Activated CD4-positive, CD25-positive, alpha-beta regulatory T cell treated with anti-CD3 and anti-CD28 coated beads, Interleukin-2, amount 50 U/mL, for 24 hours (primary cell): Measurements from ENCODE around the gene MTR.

Experiments used
- ATAC-seq, 2 donors: fragments of 150-1000 bp; cut with Tn5 transposase; one replicate each; pipeline ENCODE4 v1.10.0; 2021; ENCODE audit warnings: mild to moderate bottlenecking in 1 of 2, moderate library complexity in 1 of 2

Gene MTR

DNA sequence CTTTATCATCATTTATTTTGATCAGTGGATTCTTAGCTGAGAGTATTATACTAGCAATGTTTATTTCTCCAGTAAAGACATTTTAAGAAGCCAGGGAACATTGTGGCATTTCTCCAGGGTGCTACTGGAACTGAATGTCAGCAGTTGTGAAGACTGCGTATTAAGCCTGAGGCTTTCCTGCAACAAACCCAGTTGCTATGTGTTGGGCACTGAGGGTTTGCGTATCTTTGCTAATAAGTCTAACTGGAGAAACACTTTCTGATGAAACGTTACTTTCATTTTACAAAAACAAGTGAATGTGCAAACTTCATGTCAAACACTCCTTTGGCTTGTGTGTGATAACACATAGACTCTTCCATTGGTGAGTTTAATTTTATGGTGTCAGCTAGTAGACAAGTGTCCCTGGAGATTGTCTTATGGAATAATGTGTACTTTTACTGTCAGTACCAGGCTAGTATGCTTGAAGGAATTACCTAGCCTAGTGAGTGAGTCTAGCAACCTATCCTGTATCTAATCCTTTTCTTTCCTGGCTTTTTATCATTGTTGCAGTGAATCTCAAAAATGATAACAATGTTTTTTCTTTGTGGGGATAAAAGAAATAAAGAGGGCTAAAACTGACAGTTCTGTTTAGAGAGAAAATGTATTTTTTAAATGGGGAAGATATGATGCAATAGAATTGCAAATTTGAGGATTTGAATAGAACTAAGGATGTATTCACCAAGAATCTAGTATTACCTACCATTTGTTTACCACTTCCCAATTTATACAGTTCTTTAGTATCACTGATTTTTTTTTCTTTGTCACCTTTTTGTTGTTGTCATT lies 70.1 kb downstream of the MTR start:
- no peak for ATAC-seq

DNA sequence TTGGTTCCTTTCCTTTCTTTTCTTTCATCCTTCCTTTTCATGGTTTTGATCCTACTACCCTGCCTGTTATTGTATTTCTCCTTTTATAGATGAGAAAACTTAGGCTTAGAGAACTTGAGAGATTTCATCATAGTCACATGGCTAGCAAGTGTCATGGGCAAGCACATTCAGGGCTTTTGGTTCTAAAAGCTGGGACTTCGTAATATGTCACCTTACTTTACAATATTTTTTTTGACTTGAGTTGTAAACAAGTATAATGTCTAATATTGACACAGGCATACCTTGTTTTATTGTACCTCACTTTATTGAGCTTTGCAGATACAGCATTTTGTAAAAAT lies 70.7 kb downstream of the MTR start:
- ATAC-seq: no peak

DNA sequence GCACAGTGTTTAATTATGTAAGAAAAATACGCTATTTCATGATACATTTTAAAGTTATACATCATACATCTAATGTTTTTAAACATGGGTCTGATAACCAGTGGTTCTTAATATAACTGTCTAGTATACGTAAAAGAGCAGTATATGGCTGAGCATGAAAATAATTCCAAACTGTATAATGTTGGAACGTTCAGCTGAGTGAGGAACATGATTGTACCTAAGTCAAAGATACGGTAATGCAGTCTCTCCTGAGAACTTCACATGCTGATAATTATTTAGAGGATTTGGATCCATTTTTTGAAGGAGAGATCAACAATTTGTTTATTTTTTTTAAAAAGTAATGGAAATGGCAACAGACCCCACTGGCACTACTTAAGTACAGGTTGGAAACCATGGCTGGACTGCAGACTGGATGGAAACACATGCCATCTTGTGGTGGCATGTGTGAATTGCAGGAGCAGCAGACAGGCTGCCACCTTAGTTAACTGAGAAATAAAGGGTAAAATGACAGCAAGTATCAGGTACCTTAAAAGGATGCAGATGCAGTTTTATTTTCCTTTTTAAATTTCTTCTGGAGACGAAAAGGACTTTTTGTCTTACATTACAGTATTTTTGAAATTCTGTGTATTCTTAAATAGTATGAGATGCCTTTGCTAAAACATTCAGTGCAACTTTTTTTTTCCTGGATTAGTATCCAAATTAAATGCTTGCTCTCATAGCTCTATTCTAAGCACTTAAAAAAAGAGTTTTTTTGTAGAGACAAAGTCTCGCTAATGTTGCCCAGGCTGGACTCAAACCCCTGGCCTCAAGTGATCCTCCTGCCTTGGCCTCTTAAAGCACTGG lies 73.8 kb downstream of the MTR start:
- ATAC-seq: peak in 1 of 2 donors; percentile 53

DNA sequence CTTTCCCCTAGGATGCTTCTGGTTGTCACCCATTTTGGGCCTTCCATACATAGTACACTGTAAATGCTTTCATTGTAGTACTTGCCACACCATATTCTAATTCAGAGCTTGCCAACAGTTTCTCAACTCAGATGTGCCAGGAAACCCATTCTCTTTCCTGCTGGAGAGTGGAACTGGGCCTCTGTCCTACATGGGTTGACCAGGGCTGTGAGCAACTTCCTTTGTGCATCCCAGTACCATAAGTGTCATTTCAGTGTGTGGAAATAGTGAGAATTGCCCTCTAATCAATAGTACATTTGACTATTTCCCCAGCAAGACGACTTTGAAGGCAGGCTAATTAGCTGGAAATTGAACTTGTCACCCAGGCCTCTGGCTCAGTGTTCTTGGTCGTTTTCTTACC lies 74.8 kb downstream of the MTR start:
- ATAC-seq: no peak

DNA sequence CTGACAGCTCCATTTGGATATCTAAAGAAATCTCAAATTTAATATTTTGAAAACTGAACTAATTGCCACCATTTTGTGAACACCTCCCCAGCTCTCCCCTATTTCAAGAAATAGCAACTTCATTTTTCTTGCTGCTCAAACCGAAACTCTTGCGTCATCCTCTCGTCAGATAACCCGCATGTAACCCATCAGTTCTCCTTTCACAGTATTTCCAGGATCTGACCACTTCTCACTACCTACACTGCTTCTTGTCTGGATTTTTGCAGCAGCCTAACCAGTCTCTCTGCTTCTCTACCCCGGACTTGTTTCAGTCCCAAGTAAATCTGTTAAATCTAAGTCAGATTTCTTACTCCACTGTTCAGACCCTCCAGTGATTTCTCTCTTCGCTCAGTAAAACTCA lies 75.6 kb downstream of the MTR start:
- ATAC-seq: no peak

DNA sequence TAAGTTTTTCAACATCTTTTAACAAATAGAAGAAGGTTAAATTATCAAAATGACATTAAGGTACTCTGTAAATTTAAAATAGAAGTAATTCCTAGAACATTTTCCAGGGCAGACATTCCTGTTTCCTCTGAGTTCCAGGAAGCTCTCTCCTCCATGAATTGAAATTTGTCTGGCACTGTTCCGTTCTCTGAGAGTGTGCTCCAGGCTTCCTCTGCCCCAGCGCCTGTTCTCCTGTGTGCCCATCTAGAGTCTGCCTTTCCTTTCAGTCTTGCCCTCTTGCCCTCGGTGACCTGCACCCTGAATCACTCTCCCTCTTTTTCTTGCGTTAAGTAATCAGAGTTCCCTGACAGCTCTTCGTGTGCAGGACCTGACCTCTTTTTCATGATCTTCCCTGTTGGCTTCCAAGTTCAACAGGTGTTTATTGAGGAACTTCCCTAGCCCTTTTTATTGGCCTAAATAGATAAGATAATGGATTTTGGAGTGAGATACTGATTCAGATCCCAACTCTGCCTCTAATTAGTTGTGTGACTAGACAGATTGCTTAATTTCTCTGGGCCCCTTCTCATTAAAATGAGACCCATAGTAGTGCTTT lies 77.1 kb downstream of the MTR start:
- no peak for ATAC-seq

DNA sequence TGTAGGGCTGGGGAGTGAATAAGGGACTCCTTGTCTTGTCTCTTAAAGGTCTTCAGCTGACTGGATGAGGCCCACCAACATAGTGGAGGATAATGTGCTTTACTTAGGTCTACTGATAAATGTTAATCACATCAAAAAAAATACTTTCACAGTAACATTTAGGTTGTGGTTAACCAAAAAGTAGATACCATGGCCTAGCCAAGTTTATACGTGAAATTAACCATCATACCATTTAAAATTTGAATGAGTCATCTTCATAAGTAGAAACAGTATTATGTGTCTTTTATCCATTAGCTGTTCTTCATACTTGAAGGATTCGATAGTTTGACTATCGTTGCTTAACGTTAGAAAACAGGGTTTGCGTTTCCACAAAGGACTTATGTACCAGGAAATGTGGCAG lies 80.9 kb downstream of the MTR start:
- ATAC-seq: no peak

DNA sequence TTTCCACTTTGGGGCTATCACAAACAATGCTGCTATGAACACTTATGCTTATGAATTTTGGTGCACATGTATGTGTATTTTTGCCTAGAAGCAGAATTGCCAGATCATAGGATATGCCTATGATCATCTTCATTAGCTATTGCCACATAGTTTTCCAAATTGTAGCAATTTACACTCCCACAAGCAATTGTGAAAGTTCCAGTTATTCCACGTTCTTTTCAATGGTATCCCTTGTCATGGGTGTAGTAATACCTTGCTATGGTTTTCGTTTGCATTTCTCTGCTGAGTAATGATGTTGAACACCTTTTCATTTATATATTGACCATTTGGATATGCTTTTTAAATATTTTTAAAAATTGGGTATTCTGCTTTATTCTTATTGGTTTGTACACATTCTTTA lies 82.6 kb downstream of the MTR start:
- ATAC-seq: no peak

DNA sequence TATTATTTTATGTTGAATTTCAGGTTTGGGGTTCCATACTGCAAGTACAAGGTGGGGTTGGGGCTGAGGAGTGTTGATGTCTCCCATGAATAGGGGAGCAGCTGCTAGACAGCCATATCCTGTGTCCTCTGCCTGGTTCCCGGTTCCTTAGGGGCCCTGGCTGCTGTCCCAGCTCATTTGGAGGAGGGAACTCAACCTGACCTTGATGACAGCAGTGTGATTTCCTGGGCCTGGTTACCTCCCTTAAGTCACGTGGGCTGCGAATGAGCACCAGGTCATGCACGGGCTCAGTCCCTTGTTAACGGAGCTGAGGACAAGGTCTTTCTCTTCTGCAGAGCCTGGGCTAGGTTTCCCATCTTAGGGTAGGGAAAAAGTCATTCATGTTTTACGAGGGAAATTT lies 85.1 kb downstream of the MTR start:
- no peak for ATAC-seq

DNA sequence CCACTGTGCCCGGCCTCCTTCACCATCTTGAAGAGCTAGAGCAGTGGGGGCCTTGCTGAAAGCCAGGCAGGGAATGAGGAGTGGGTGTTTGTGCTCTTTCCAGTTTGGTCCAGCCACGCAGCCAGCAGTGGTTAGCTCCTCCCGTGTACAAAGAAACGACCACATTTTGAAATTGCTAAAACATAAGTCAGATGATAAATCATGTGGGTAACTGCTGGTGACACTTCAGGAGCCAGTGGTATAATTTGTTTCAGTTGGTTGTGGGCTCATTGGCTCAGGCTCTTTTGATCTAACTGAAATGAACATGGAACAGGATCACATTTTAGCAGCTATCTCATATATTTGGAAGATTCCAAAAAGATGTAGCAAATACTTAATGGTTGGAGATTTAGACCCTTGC lies 87.6 kb downstream of the MTR start:
- no peak for ATAC-seq

DNA sequence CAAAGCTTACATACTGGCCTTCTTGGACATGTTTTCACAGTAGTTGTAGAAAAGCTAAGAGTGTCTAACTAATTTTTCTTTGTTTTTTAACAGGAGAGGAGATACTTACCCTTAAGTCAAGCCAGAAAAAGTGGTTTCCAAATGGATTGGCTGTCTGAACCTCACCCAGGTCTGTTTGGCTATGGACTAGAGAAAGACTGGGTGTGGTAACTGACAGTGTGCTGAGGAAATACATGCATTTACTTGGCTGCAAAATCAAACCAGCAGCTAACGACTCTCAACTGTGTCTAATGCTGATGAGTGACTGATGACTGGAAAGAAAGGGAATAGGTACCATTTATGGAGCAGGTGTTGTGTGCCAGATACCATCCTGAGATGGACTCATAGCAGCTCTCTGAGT lies 91.1 kb downstream of the MTR start:
- no peak for ATAC-seq

DNA sequence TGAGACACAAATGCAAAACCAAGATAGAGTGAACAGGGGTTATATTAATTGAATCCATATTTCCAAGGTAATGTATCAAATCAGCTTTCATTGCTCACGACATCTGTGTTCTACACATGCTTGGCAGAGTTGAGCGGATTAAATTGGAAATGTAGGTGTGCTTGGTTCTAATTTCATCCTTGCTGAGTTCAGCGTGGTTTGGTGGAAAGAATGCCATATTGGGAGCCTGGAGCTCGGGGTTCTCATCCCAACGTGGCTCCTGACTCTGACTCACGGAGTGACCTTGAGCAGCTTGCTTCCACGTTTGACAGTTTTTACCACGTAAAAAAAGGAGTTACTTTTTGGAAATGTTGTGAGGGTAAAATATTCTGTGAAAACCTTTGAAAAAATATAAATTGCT lies 92.0 kb downstream of the MTR start:
- no peak for ATAC-seq

DNA sequence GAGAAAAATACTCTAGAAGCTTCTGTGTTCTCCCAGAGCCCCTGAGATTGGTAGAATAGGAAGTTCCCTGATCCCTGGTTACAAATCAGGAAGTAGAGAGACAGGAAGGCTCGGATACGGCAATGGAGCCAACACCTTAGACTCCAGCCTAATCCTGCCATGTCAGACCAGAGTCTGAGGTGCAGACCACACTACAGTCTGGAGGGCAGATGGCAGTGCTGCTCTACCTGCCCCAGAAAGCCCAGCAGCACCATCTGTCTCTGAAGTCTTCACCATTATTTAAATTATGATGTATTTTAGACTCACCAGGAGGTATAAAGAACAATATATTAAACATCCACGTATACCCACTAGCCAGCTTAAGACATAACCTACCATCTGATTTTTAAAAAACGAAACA lies 93.0 kb downstream of the MTR start:
- no peak for ATAC-seq

DNA sequence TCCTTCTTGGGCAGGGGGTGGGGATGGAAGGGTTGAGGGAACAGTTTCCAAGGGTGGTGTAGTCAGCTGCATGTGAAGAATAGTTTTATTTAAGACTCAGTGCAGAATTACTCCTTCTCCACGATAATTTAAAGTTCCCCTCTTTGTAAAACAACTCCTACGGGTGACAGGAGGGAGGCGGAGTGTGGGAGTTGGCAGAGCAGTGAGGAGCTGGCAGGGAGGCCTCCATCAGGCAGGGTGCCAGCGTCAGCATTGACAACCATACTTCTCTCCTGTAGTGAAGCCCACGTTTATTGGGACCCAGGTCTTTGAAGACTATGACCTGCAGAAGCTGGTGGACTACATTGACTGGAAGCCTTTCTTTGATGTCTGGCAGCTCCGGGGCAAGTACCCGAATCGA lies 93.8 kb downstream of the MTR start:
- no peak for ATAC-seq

DNA sequence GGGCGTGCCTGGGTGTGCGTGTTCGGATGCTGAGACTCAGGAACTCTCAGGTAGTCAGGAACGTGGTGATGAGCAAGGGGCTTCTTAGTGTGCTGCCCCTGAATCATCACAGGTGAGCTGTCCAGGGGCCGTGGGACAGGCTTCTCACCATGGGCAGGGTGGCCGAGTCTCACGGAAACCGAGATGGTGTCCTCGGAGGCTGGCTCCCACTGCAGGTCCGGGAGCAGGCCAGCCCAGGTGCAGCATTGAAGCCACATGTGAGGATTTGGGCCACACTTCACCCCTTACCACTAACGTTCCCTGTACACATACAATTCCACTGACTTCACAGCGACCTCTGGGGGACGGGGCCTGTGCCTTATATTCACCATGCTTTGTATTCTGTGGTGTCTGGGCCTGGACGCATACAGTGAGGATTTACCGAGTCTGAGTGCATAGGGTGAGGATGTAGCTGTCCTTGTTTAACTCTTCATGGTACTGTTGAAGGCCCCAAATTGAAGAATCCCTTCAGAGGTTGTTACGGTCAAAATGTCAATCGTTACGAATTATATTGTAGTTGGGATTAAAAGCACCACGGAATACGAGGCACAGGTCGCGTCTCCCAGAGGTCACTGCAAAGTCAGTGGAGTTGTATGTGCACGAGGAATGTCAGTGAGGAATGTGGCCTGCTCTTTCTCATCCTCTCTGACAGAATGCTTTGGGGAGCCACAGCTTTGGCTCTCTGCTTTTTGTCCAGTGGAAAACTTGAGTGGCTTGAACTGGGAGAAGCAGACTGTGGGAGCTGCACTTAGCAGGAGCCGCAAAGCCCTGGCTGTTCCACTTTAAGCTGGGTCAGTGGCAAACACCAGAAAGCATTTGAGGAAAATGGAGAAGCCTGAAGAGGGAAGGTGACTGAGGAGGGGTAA lies 95.3 kb downstream of the MTR start:
- ATAC-seq: no peak

DNA sequence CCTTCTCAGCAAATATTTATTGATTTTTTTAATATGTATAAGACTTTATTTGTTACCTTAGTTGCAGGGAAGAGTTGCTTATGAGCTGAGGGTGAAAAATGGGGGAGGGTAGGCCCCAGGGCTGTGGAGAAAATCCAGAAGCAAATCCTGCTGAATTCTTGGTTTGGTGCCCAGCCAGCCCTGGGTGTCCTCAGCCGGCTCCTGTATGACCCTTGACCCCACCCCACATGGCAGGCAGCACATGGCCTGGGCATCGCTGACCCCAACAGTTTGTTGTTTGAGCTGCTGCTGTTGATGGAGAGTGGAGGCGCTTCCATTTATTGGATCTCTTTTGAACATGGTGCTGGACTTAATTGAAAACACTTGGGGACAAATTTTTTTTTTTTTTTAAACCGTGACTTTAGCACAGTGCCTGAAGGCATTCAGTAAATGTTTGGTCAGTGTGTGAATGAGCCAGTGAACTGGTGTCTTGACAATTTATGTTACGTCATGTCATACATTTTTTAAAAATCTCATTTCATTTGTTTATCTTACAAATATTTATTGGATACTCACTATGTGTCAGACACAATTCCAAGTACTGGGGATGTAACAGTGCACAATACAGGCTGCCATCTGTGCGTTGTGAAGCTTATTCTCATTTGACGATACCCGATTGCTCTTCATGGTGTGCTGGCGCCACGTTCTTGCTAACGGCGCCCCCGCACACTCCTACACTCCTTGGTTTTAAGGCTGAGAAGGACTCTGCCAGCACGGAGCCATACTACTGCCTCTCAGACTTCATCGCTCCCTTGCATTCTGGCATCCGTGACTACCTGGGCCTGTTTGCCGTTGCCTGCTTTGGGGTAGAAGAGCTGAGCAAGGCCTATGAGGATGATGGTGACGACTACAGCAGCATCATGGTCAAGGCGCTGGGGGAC lies 98.8 kb downstream of the MTR start:
- ATAC-seq: no peak

DNA sequence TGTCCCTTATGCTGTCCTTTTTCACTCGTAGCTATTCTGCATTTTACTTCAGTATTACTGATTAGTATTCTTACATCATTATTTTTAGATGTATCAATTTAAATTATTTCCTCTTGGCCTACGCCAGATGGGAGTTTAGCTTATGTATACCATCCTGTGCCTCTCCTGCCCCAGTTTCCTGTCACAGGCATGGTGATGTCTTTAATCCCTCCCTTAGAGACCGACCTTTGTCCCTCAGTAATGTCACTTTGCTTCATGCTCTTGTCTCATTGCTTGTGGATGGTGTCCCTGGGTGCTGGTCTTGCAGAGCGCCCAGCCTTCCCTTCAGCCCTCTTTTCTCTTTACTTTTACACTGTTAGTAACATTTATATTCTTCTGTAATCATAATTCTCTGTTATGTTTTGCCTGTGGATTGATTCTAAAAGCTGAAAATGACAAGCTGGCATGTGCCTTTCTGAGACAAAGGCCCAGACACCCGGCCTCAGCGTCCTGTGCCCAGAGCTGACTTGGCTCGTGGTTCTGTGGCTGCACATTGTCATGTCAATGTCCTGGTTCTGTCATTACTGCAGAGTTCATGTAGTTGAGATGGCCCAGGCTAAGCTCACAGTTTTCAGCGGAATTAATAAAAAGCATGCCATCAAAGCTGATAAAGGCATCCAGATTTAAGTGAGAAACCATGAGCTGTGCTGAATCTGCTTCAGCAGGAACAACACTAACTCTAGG lies 100.7 kb downstream of the MTR start:
- no peak for ATAC-seq

DNA sequence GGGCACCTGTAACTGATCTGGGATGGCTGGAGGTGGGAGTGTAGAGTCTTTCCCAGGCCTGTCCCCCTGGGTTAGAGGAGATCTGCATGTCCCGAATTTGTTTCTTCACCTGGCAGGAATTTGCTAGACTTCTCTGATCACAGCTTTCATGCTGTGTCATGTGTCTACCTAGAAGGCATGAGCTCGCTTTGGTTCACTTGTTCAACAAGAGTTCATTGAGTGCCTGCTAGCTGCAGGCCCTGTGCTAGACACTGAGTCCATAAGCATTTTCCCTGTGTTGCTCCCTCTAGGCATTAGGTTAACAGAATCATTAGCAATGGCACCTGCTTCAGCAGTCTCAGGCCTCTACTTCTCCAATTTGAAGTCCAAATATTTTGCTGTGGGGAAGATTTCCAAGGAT lies 101.6 kb downstream of the MTR start:
- no peak for ATAC-seq

DNA sequence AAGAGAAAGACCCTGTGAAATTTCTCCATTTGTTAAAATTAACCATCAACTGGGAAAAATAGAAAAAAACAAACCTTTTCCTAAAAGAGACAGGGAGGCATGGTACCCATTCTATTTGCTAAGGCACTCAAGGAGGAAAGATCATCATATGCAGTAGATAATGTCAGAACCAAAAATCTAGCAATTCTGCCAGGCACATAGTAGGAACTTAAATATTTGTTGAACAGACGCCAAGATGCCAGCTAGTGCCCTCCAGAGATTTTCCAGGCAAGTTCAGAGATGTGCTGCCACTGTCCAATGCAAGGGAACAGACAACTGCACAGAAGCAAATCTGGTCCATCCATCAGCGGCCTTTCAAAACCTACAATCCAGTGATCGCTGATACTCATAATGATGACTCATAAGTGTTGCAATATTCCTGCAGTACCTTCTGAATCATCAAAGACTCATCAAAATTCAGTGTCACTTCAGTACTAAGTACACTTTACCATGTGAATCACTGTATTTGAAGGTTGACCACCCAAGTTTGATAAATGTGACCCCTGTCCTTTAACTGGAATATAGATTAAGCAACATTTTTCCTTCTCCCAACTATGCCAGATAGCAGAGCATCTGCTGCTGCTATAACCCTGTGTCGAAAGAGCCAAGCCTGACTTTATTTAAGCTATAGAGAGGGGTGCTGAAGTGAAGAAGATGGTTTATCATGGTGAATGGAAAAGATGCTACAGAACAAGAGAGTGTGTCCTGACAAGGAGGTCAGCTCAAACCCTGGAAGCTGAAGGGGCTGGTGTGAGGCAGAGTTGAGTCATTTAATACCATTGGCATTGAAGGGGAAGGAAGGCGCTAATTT lies 110.0 kb downstream of the MTR start:
- ATAC-seq: peak; percentile 70 to 74

DNA sequence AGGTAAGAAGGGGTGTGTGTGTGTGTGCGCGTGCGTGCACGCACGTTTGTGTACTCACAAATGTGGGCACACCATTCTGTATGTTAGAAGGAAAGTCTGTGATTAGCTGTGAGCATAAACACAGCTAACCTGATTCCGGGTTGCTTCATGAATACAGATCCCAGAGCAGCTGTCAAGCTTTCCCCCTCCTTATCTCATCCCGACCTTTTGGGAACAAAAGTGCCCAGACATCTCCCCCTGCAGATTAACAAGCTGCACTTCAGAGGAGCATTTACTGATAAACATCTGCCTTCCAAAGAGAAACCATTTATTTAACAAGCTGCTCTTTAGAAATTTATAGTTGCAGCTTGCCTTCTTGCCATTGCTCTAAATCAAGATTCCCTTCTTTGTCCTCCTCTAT lies 112.1 kb downstream of the MTR start:
- no peak for ATAC-seq
